ENCODE data around the gene FNDC8. TPM values are rescaled to one million over a fixed set of nuclear protein-coding genes. Genes with fewer than 3 reads are reported as not detected.

The FNDC8 gene
- total RNA-seq, 4 donors from 2014 or later: not detected

- Histone ChIP-seq H3K4me3 (no peak overlapping the region), H3K4me1 (no peaks in the 10 kb centered on the region), H3K27ac (peak overlapping the region in 1 of 4 donors; percentile 6), H3K9me3 (no peaks in the 10 kb centered on the region), H3K27me3 (no peaks in the 10 kb centered on the region), H3K36me3 (no peaks in the 10 kb centered on the region)
- TF ChIP-seq CTCF (IDR thresholded peaks at IDR 0.05): no peak
- no peak for TF ChIP-seq EP300 (IDR thresholded peaks at IDR 0.05; ENCODE audit: low read depth)
- no peak for TF ChIP-seq POLR2A (IDR thresholded peaks at IDR 0.05)
- no peak for TF ChIP-seq POLR2AphosphoS5 (IDR thresholded peaks at IDR 0.05)
- intact Hi-C loops (cut with DNase I; ENCODE audit: low total_unique reads): no loop called here
- in situ Hi-C loops (cut with MboI; ENCODE audit: low pct_ligation_motif_present in 1 of 4, low pct_unique_long_range_greater_than_20kb in 1 of 4, low sequenced_read_pairs in 3 of 4): loop anchor here in 3 of 4 donors (10.0 to 25.0 kb wide), 3 partner anchors 374 to 577 kb away; partner anchors contain the start of genes SLFN12L (in 3 of the 3) and RASL10B (in 1 of the 3)
- 53 to 59% methylated on average over 10 to 13 of the region's 13 CpGs for WGBS, 2 donors (ENCODE audit: low coverage in 1 of 2)
- DNase-seq: no peak
Measured at GRCh38 chr17:35160354-35161201, 39.2 kb downstream of the FNDC8 start.

GRCh38 chr17:35161281-35161761, 39.9 kb downstream of the FNDC8 start:
- Histone ChIP-seq H3K27me3 (no peaks in the 10 kb centered on the region), H3K4me1 (no peaks in the 10 kb centered on the region), H3K27ac (peak overlapping the region in 1 of 4 donors; percentile 6), H3K9me3 (no peaks in the 10 kb centered on the region), H3K4me3 (no peak overlapping the region), H3K36me3 (no peaks in the 10 kb centered on the region)
- intact Hi-C loops (cut with DNase I; ENCODE audit: low total_unique reads) (no loop called here), in situ Hi-C loops (cut with MboI; ENCODE audit: low pct_ligation_motif_present in 1 of 4, low pct_unique_long_range_greater_than_20kb in 1 of 4, low sequenced_read_pairs in 3 of 4) (loop anchor here in 3 of 4 donors (10.0 to 25.0 kb wide), 3 partner anchors 373 to 576 kb away; partner anchors contain the start of genes SLFN12L (in 3 of the 3) and RASL10B (in 1 of the 3))
- no peak for DNase-seq
- TF ChIP-seq EP300 (IDR thresholded peaks at IDR 0.05; ENCODE audit: low read depth): no peak
- no peak for TF ChIP-seq POLR2AphosphoS5 (IDR thresholded peaks at IDR 0.05)
- TF ChIP-seq CTCF (IDR thresholded peaks at IDR 0.05): no peak
- TF ChIP-seq POLR2A (IDR thresholded peaks at IDR 0.05): no peak
- WGBS, 2 donors (ENCODE audit: low coverage in 1 of 2): 69% methylated on average over 3 of the region's 3 CpGs; no CpG with 5 or more reads in 1 of the 2 donors

- in situ Hi-C loops (cut with MboI; ENCODE audit: low pct_ligation_motif_present in 1 of 4, low pct_unique_long_range_greater_than_20kb in 1 of 4, low sequenced_read_pairs in 3 of 4): loop anchor here in 3 of 4 donors (10.0 to 25.0 kb wide), 3 partner anchors 372 to 575 kb away; partner anchors contain the start of genes SLFN12L (in 3 of the 3) and RASL10B (in 1 of the 3)
- Histone ChIP-seq H3K27ac (no peak overlapping the region), H3K27me3 (no peaks in the 10 kb centered on the region), H3K4me3 (no peak overlapping the region), H3K9me3 (no peaks in the 10 kb centered on the region), H3K4me1 (no peaks in the 10 kb centered on the region), H3K36me3 (no peaks in the 10 kb centered on the region)
- DNase-seq: no peak
- WGBS, 2 donors (ENCODE audit: low coverage in 1 of 2): 83 to 87% methylated on average over 3 to 4 of the region's 4 CpGs
- TF ChIP-seq POLR2A (IDR thresholded peaks at IDR 0.05): no peak
- no peak for TF ChIP-seq EP300 (IDR thresholded peaks at IDR 0.05; ENCODE audit: low read depth)
- no peak for TF ChIP-seq CTCF (IDR thresholded peaks at IDR 0.05)
- no peak for TF ChIP-seq POLR2AphosphoS5 (IDR thresholded peaks at IDR 0.05)
- intact Hi-C loops (cut with DNase I; ENCODE audit: low total_unique reads): no loop called here
Measured at GRCh38 chr17:35162755-35163154, 41.3 kb downstream of the FNDC8 start.

DNA sequence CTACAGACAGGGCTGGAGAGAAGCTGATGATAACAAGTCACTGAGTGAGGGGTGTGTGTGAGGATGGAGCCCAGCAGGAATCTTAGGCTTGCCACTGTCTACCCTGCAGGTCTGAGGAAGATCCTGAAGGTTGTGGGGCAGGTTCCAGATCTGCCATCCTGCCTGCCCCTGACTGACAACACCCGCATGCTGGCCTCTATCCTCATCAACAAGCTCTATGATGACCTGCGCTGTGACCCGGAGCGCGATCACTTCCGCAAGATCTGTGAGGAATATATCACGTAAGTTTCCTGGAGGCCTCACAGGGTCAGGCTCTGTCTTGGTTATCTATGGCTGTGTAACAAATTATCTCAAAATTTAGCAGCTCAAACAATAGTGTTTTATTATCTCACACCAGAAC, 42.5 kb downstream of the FNDC8 start:
- Histone ChIP-seq H3K27ac (no peak overlapping the region), H3K36me3 (no peaks in the 10 kb centered on the region), H3K27me3 (no peaks in the 10 kb centered on the region), H3K4me1 (no peaks in the 10 kb centered on the region), H3K4me3 (no peak overlapping the region), H3K9me3 (no peaks in the 10 kb centered on the region)
- TF ChIP-seq POLR2AphosphoS5 (IDR thresholded peaks at IDR 0.05): no peak
- no peak for TF ChIP-seq CTCF (IDR thresholded peaks at IDR 0.05)
- TF ChIP-seq EP300 (IDR thresholded peaks at IDR 0.05; ENCODE audit: low read depth): no peak
- TF ChIP-seq POLR2A (IDR thresholded peaks at IDR 0.05): no peak
- intact Hi-C loops (cut with DNase I; ENCODE audit: low total_unique reads) (no loop called here), in situ Hi-C loops (cut with MboI; ENCODE audit: low pct_ligation_motif_present in 1 of 4, low pct_unique_long_range_greater_than_20kb in 1 of 4, low sequenced_read_pairs in 3 of 4) (loop anchor here in 3 of 4 donors (10.0 to 25.0 kb wide), 3 partner anchors 371 to 573 kb away; partner anchors contain the start of genes SLFN12L (in 3 of the 3) and RASL10B (in 1 of the 3))
- WGBS, 2 donors (ENCODE audit: low coverage in 1 of 2): 94% methylated on average over 7 of the region's 7 CpGs; no CpG with 5 or more reads in 1 of the 2 donors
- no peak for DNase-seq

Data from transverse colon (tissue), 4 donors.